HG02943 (cell line): ENCODE measurements around the gene ADTRP.

Experiments
- ATAC-seq: cut with Tn5 transposase; IDR thresholded peaks from one replicate; pipeline ENCODE4 v1.9.1; 2021; ENCODE audit warnings: mild to moderate bottlenecking, low read depth, moderate library complexity; ENCODE audit not compliant: unreplicated experiment

ADTRP gene, protein sequence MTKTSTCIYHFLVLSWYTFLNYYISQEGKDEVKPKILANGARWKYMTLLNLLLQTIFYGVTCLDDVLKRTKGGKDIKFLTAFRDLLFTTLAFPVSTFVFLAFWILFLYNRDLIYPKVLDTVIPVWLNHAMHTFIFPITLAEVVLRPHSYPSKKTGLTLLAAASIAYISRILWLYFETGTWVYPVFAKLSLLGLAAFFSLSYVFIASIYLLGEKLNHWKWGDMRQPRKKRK

GRCh38 chr6:11778648-11779328 lies at the start of gene ADTRP:
ADTRP (minus strand) TSS chr6:11778803; CDS start chr6:11778759, 44 bp downstream.
- ATAC-seq: no peak

GRCh38 chr6:11826779-11827178 lies 48.2 kb upstream of the ADTRP start:
- ATAC-seq: no peak

DNA sequence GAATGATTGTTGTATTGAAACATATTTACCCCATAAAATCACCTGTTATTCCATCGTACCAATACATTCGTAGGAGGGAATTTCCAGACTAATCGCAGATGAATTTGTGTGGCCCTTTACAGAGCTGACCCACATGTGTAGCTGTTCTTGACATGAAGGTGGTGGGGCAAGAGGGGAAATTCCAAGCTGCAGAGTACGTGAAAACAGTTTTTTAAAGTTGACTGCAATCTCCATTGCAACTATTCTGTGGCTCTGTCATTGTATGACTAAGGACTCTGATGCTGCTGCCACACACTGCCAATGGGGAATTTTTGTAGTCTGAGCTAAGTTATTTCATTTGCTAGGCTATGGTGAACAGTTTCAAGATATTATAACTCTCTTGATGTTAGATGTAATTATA lies 46.4 kb upstream of the ADTRP start:
- ATAC-seq: peak; percentile 47

GRCh38 chr6:11822346-11822745 lies 43.7 kb upstream of the ADTRP start:
- ATAC-seq: no peak

GRCh38 chr6:11821781-11822180 lies 43.2 kb upstream of the ADTRP start:
- no peak for ATAC-seq

DNA sequence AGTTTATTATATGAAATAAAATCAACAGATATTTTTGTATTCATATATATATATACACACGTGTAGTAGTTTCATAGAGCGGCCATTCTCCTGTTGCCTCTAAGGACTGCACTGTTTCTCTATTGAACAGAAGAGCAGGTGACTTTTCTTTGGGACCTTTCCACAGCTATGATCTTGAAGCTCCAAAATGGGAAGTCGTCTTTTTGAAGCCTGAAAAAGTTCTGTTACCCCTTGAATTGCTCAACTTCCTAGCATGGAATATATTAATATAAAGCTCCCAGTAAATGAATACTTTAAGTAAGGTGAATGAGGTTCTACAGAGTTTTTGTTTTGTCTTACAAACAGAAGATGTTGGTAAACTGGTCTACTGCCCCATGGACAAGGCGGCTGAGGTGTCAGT lies 42.2 kb upstream of the ADTRP start:
- ATAC-seq: no peak

DNA sequence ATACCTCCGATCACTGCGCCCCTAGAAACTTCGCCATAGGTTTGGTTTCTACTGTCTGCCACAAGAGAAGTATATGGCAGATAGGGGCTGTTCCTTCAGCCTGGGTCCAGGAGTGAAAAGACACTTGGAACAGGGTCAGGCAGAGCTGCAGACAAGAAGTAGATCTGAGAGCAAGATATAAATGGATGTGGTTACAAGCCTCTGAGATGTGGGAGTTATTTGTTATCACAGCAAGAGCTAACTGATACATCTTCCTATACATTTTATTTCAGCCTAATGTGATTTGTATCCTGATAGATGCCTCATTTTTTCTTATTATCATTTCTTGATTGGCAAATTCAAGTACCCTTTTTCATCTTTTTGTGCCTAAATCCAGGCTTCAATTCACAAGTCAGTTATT lies 40.9 kb upstream of the ADTRP start:
- no peak for ATAC-seq

GRCh38 chr6:11815231-11815630 lies 36.6 kb upstream of the ADTRP start:
- no peak for ATAC-seq

DNA sequence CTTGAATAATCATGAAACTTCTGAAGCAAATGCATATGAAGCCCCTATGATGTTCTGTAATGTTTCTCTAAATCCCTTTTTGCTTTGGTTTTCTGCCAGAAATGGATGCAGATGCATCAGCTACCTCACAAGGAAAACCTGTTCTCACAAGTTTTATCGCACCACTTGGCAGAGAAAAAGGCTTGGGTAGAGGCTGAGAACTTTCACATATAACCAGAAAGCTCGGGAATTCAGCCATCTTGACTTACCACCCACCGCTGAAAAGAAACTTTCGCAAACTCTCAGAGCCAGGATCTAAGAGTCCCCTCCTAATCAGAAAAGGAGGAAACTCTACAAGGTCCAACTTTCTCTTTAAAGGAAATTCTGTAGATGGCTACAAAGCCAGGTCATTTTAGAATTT lies 36.2 kb upstream of the ADTRP start:
- no peak for ATAC-seq

- ATAC-seq: no peak
Observed at GRCh38 chr6:11814106-11814505, 35.5 kb upstream of the ADTRP start.

GRCh38 chr6:11813606-11814005 lies 35.0 kb upstream of the ADTRP start:
- no peak for ATAC-seq

- no peak for ATAC-seq
Observed at GRCh38 chr6:11812951-11813350, 34.3 kb upstream of the ADTRP start.

DNA sequence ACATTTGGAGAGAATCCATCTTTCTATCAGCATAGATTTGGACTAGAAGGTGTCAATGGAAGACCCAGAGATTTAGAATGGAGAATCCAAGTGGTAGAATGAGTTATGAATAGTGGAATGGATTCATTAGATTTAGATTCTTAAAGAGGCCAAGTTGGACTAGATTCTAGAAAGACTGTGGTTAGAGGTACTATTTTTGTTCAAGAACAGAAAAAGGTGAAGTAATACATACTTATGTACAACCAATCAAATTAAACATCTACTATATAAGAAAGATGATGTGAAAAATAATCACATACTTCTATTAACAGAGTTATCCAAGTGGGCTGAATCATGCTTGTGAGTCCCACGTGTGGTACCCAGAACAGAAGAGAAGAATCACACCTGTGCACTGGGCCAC lies 33.8 kb upstream of the ADTRP start:
- no peak for ATAC-seq

DNA sequence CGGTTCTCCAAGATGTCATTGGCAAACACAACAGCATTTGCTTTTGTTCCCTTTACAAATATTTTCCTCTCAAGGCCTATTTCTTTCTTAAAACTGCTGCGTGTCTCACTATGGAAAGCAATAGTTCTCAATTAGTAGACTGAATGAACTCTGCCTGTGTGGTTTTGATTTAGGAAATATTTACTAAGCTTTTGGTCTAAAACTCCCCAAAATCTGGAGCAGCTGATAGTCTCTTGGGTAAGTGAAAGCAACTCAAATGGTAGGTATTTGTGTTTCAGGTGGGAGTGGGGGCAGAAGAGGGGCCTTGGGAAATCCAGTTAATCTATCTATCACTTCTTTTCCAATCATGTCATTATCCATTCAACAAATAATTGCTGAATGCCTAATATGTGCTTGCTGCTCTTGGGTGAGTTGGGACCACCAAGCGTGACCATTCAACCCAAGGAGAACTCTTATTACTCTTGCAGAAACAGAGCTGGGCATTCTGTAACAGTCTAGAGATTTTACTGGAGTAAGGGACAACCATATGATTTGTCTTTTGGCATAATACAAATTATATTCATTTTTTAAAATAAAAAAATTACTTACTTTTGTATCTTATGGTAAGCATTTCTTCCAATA lies 33.2 kb upstream of the ADTRP start:
- no peak for ATAC-seq

DNA sequence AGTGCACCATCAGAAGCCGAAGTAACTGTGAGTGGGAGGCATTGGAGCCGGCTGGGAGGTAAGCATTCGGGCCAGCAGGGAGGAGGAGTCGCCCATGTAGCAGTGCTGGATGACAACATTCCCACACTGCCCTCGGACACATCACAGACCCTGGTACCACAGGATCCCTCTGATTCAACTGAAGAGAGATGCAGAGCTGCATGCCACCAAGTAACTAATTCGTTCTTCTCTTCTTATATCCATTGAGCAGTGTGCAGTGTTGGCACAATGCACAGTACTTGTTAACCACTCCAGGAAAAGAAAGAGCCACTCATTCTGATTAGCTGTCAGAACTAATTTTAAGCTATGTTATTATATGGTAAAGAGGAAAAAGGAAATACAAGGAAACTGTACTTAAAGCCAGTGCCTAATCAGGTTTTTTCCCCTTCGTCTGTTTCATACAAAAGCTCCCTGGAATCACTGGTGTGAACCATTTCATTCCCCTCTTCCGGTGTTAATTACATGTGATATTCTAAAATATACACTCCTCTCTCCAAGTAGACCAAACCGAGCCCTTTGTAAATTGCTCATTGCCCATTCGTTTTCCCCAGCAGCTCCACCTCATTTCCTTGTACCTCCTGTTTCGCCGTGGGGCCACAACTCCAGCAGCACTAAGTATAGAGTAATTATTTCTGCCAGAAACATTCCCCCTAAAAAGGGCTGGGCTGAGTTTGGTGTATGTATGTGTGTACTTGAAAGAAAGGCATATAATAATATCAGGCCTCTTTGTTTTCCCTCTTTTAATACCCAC lies 32.4 kb upstream of the ADTRP start:
- no peak for ATAC-seq

DNA sequence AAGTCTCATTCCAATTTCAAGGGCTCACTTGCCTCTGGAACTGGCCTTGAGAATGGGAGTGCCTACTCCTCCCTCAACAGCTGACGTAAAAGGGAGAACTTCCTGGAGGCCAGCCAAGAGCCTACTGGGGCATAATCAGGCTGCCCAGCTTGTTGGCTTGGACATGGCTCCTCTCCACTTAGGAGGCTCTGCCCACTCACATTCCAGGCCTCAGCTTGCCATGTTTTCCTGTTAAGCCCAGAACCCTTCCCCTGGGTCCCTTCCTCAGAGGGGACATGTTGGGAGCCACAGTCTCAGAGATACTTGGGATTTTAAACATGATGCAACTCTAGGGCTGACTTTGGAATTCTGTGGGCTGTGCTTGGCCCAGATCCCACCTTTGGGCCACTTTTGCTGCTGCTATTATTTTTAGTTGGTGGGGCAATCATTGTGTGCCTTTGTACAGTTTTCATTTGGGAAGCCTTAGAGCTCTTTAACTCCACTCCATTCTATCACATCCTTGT lies 31.5 kb upstream of the ADTRP start:
- no peak for ATAC-seq

- no peak for ATAC-seq
Observed at GRCh38 chr6:11808054-11808453, 29.5 kb upstream of the ADTRP start.

- no peak for ATAC-seq
Observed at GRCh38 chr6:11806561-11807317, 28.1 kb upstream of the ADTRP start.

- ATAC-seq: no peak
Observed at GRCh38 chr6:11805259-11806053, 26.9 kb upstream of the ADTRP start.
